MCF 10A (cell line): Measurements from ENCODE around the gene GMCL2. TPM values are rescaled to one million over a fixed set of nuclear protein-coding genes. Genes with fewer than 3 reads are reported as not detected.
A peak's percentile ranks its signal among the peaks of the same experiment; 100 is the strongest.

ENCODE experiments used
- BruUV-seq: library from RNA; stranded (reverse); fragments of 400-500 nt; replicated peaks from 2 replicates; lab custom pipeline; 2021; lab: Mats Ljungman, UMichigan
- CTCF ChIA-PET: fragments of 300-600 bp; sonication (Branson Sonifier 250); formaldehyde crosslinking; extraction: SDS; loops from one replicate; lab custom pipeline; 2021; ENCODE audit warnings: antibody characterized with exemption, inconsistent platforms; lab: Yijun Ruan, JAX
- POLR2A ChIA-PET: fragments of 300-600, 350-650 bp; sonication (Branson Sonifier 250); formaldehyde crosslinking; extraction: SDS; loops from one replicate; lab custom pipeline; 2020; ENCODE audit warnings: antibody characterized with exemption, inconsistent platforms; lab: Yijun Ruan, JAX
- DNase-seq: peaks from one replicate; pipeline ENCODE4 v3.0.0-alpha.2; 2018; ENCODE audit not compliant: unreplicated experiment
- H3K27ac Mint-ChIP-seq: one replicate; pipeline ENCODE4 v1.8.0; 2022; ENCODE audit warnings: mild to moderate bottlenecking, low read depth, mixed read lengths; ENCODE audit not compliant: unreplicated experiment
- H3K27me3 Mint-ChIP-seq: one replicate; pipeline ENCODE4 v1.8.0; 2022; ENCODE audit warnings: mixed read lengths; ENCODE audit not compliant: insufficient read depth, unreplicated experiment
- H3K36me3 Mint-ChIP-seq: one replicate; pipeline ENCODE4 v1.8.0; 2022; ENCODE audit warnings: mild to moderate bottlenecking, moderate library complexity, mixed read lengths; ENCODE audit not compliant: insufficient read depth, unreplicated experiment
- H3K4me1 Mint-ChIP-seq: one replicate; pipeline ENCODE4 v1.8.0; 2022; ENCODE audit warnings: mixed read lengths; ENCODE audit not compliant: insufficient read depth, unreplicated experiment
- H3K4me3 Mint-ChIP-seq: one replicate; pipeline ENCODE4 v1.8.0; 2022; ENCODE audit warnings: mild to moderate bottlenecking, moderate library complexity, mixed read lengths; ENCODE audit not compliant: unreplicated experiment
- H3K9me3 Mint-ChIP-seq: one replicate; pipeline ENCODE4 v1.8.0; 2022; ENCODE audit warnings: mixed read lengths; ENCODE audit not compliant: unreplicated experiment
- CTCF ChIP-seq: fragments of 200-600 bp; IDR thresholded peaks from one replicate; pipeline ENCODE4 v1.8.0; 2022; ENCODE audit warnings: antibody characterized with exemption, mild to moderate bottlenecking; ENCODE audit not compliant: unreplicated experiment
- intact Hi-C: fragments of 100-400 bp; cut with micrococcal nuclease; formaldehyde crosslinking; loops from 2 replicates; pipeline ENCODE4 v1.14.1; 2022
- total RNA-seq: library from RNA; stranded (reverse); gene quantifications from 2 replicates; pipeline ENCODE4 v1.2.3, GENCODE V29; 2022

The GMCL2 gene
- total RNA-seq, 1 experiment from 2014 or later, result not detected

GRCh38 chr5:178213003-178213461 lies 25.9 kb upstream of the GMCL2 start:
- CTCF ChIA-PET, result interaction anchor here (0.8 kb wide), 1 partner anchor 17 kb away, joined by 4 read pairs; no protein-coding TSS in a partner anchor
- H3K9me3 Mint-ChIP-seq, result no peaks in the 10 kb centered on the region
- no peak for DNase-seq
- H3K27ac Mint-ChIP-seq, result peak overlapping the region; percentile 61
- TF ChIP-seq CTCF, result no peak
- no peak overlapping the region for H3K4me3 Mint-ChIP-seq
- no peaks in the 10 kb centered on the region for H3K27me3 Mint-ChIP-seq
- peaks cover 14% of the 10 kb centered on the region for H3K4me1 Mint-ChIP-seq
- POLR2A ChIA-PET, result interaction anchor here (0.6 to 4.3 kb wide), 9 partner anchors 9 to 136 kb away, joined by 3 to 24 read pairs (median 5); partner anchors contain the start of genes HNRNPAB, NHP2 and PHYKPL
- no TSS peak for BruUV-seq
- peaks cover 96% of the 10 kb centered on the region for H3K36me3 Mint-ChIP-seq
- intact Hi-C loops, result no loop called here

- no peak for TF ChIP-seq CTCF
- ChIA-PET POLR2A (interaction anchor here (0.7 to 4.0 kb wide), 4 partner anchors 12 to 59 kb away, joined by 3 to 24 read pairs (median 4); partner anchors contain the start of gene NHP2), CTCF (no interaction called here)
- no peaks in the 10 kb centered on the region for H3K27me3 Mint-ChIP-seq
- intact Hi-C loops, result no loop called here
- H3K36me3 Mint-ChIP-seq, result peaks cover 98% of the 10 kb centered on the region
- no peak overlapping the region for H3K27ac Mint-ChIP-seq
- DNase-seq, result no peak
- no peaks in the 10 kb centered on the region for H3K9me3 Mint-ChIP-seq
- no TSS peak for BruUV-seq
- H3K4me3 Mint-ChIP-seq, result no peak overlapping the region
- H3K4me1 Mint-ChIP-seq, result peaks cover 20% of the 10 kb centered on the region
These were observed 25.3 kb upstream of the GMCL2 start for GRCh38 chr5:178212241-178213002.

- BruUV-seq, result no TSS peak
- peaks cover 98% of the 10 kb centered on the region for H3K36me3 Mint-ChIP-seq
- intact Hi-C loops, result no loop called here
- no peak overlapping the region for H3K4me3 Mint-ChIP-seq
- DNase-seq, result no peak
- CTCF ChIA-PET, result interaction anchor here (0.6 kb wide), 2 partner anchors 31 to 68 kb away, joined by 3 read pairs; no protein-coding TSS in a partner anchor
- H3K27ac Mint-ChIP-seq, result no peak overlapping the region
- POLR2A ChIA-PET, result interaction anchor here (0.6 to 4.0 kb wide), 7 partner anchors 11 to 1345 kb away, joined by 3 to 24 read pairs (median 3); partner anchors contain the start of gene NHP2
- H3K27me3 Mint-ChIP-seq, result no peaks in the 10 kb centered on the region
- H3K4me1 Mint-ChIP-seq, result peaks cover 31% of the 10 kb centered on the region
- TF ChIP-seq CTCF, result no peak
- no peaks in the 10 kb centered on the region for H3K9me3 Mint-ChIP-seq
These were observed 24.2 kb upstream of the GMCL2 start for GRCh38 chr5:178211095-178212048.
